ENCODE results near the gene SLC7A5. TPM values are rescaled to one million over a fixed set of nuclear protein-coding genes. Genes with fewer than 3 reads are reported as not detected.

SLC7A5 gene
- total and polyA plus RNA-seq, 2 of the 4 experiments (the other 2 are of a cell fraction): 11.3 to 101 TPM

DNA sequence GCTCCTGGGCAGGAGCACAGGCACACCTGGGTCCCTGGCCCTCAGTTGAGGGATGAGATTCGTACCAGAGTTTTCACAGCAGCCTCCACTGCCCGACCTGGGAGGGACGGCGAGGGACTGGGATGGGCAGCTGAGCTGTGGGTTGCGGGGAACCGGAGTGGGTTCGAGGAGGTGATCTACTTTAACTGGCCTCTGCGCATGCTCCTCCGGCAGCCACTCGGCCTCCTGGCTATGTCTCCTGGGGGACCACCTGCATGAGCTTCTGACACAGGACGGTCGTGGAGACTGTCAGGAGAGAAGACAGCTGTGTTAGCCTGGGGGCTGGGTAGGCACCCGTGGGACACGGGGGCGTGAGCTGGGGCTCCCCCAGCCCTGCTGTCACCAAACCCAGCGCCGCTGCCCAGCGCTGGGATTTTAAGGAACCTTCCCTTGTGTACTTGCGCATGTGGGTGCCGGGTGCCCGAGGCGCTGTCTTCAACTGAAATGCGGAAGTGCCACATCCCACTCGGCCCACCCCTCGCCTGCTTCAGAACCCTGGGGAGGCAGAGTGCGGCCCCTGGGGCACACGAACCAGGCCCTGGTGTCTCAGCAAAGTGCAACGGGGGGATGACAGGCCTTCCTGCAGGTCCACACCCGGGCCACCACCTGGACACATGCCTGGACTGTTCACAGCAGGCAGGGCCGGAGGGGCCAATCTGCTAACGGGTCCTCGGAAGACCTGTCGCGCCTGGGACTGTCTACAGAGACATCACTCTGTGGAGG, 36.4 kb downstream of the SLC7A5 start:
- DNase-seq: no peak
- Histone ChIP-seq H3K4me1 (ENCODE audit: control insufficient read depth, insufficient read depth, low read length) (peaks cover 6% of the 10 kb centered on the region; the same call in 1 of the 2 replicates), H3K9ac (ENCODE audit: low read depth, low read length) (no peak overlapping the region), H3K9me1 (ENCODE audit: insufficient read depth, low read length) (no peaks in the 10 kb centered on the region), H3K27ac (ENCODE audit: insufficient read depth, low read length) (no peak overlapping the region), H2AK5ac (ENCODE audit: low read depth, low read length) (no peak overlapping the region), H3K9me3 (ENCODE audit: control insufficient read depth, insufficient read depth, low read length) (no peaks in the 10 kb centered on the region), H3K23ac (ENCODE audit: low read depth, low read length) (no peak overlapping the region), H4K91ac (ENCODE audit: insufficient read depth, low read depth, low read length) (no peak overlapping the region), H4K20me1 (ENCODE audit: insufficient read depth, low read length) (peaks cover 49% of the 10 kb centered on the region), H2BK15ac (ENCODE audit: low read depth, low read length) (no peak overlapping the region), H2BK20ac (ENCODE audit: low read depth, low read length) (no peak overlapping the region), H3K36me3 (ENCODE audit: control insufficient read depth, insufficient read depth, low read length) (peaks cover 75% of the 10 kb centered on the region), H3K4ac (ENCODE audit: low read depth, low read length) (no peak overlapping the region), H2AFZ (replicated peaks; ENCODE audit: low read length, poor library complexity) (no peak overlapping the region), H4K8ac (ENCODE audit: low read depth in 2 of 2, low read length in 2 of 2) (no peak overlapping the region), H3K79me1 (ENCODE audit: low read depth in 1 of 2, low read length in 2 of 2) (peaks cover 0 to 17% of the 10 kb centered on the region in 2 experiments; a peak in 1 of 4 replicates), H3K18ac (ENCODE audit: low read depth, low read length) (no peak overlapping the region), H3K27me3 (ENCODE audit: control insufficient read depth, insufficient read depth, low read length) (no peaks in the 10 kb centered on the region), H3K4me2 (ENCODE audit: low read depth, low read length) (no peak overlapping the region), H2BK5ac (ENCODE audit: low read depth, low read length, poor library complexity, severe bottlenecking) (no peak overlapping the region), H2AK9ac (replicated peaks; ENCODE audit: low read depth, low read length, poor library complexity) (no peak overlapping the region), H3K14ac (replicated peaks; ENCODE audit: low read depth, low read length) (no peak overlapping the region), H2BK120ac (ENCODE audit: low read depth, low read length) (no peak overlapping the region), H3K56ac (ENCODE audit: extremely low read depth, insufficient read depth, low read length) (no peak overlapping the region), H4K5ac (ENCODE audit: low read depth, low read length) (no peak overlapping the region), H3K4me3 (ENCODE audit: insufficient read depth, low read depth, low read length) (no peak overlapping the region)
- intact Hi-C loops (cut with micrococcal nuclease): no loop called here
- CTCF ChIA-PET: interaction anchor here (1.3 kb wide), 1 partner anchor 17 kb away, joined by 3 read pairs; no protein-coding TSS in a partner anchor
- TF ChIP-seq POLR2A (IDR thresholded peaks at IDR 0.05; ENCODE audit: low read depth, low read length) (no peak), MAZ (IDR thresholded peaks at IDR 0.05; ENCODE audit: borderline replicate concordance, low read depth, low read length) (no peak), RCOR1 (IDR thresholded peaks at IDR 0.05; ENCODE audit: insufficient replicate concordance, low read length) (no peak), MAFK (IDR thresholded peaks at IDR 0.05; ENCODE audit: low read depth, low read length) (no peak), RFX5 (IDR thresholded peaks at IDR 0.05; ENCODE audit: low read depth, low read length) (no peak), CEBPB (IDR thresholded peaks at IDR 0.05; ENCODE audit: low read depth, low read length) (no peak), ELK1 (IDR thresholded peaks at IDR 0.05; ENCODE audit: borderline replicate concordance, low read depth, low read length) (no peak), SMC3 (IDR thresholded peaks at IDR 0.05; ENCODE audit: low read depth, low read length) (no peak), MXI1 (IDR thresholded peaks at IDR 0.05; ENCODE audit: borderline replicate concordance, low read depth, low read length) (no peak), RAD21 (IDR thresholded peaks at IDR 0.05; ENCODE audit: low read length) (no peak), CHD1 (IDR thresholded peaks at IDR 0.05; ENCODE audit: low read depth, low read length) (no peak), BHLHE40 (IDR thresholded peaks at IDR 0.05; ENCODE audit: low read depth, low read length) (no peak), NFE2L2 (IDR thresholded peaks at IDR 0.05; ENCODE audit: low read depth, low read length) (no peak), CTCF (conservative IDR thresholded peaks at IDR 0.05; ENCODE audit: low read depth, low read length) (no peak), USF2 (IDR thresholded peaks at IDR 0.05; ENCODE audit: low read depth, low read length) (no peak)
- dilution Hi-C loops (cut with HindIII; ENCODE audit: low sequenced_read_pairs, unreplicated experiment): no loop called here
- no TSS peak for BruUV-seq (replicated peaks)
- POLR2A ChIA-PET (ENCODE audit: unreplicated experiment): no interaction called here
- no peak for ATAC-seq (ENCODE audit: low read depth)
- 96% methylated on average over 31 of the region's 34 CpGs; no CpG with 5 or more reads in 1 of the 2 experiments for WGBS, 2 experiments (ENCODE audit: extremely low coverage in 2 of 2, insufficient read length in 1 of 2)
- in situ Hi-C loops (cut with MboI; ENCODE audit: low sequenced_read_pairs): no loop called here
